SHP77 treated with DMSO at 0.1 percent for 48 hours (cell line): ENCODE results near the gene SLC35F4.
"Not testable (repeated sequence)": the region's sequence is repeated elsewhere in the genome, so short reads cannot be mapped to it uniquely, and the experiment has no call there.

Experiments used
- DNase-seq: peaks from one replicate; lab custom pipeline; 2025; lab: John Stamatoyannopoulos, UW

The SLC35F4 gene

GRCh38 chr14:57796556-57796955, 69.3 kb downstream of the SLC35F4 start:
- no peak for DNase-seq

GRCh38 chr14:57785058-57785457, 80.8 kb downstream of the SLC35F4 start:
- DNase-seq = no peak

GRCh38 chr14:57771801-57772200, 94.1 kb downstream of the SLC35F4 start:
- DNase-seq = no peak

- no peak for DNase-seq
Observed at GRCh38 chr14:57769863-57770523, 95.9 kb downstream of the SLC35F4 start.

- no peak for DNase-seq
Observed at GRCh38 chr14:57761800-57762199, 104.1 kb downstream of the SLC35F4 start.

- no peak for DNase-seq
Observed at GRCh38 chr14:57760896-57761295, 105.0 kb downstream of the SLC35F4 start.

- DNase-seq = no peak
Observed at GRCh38 chr14:57755018-57755521, 110.8 kb downstream of the SLC35F4 start.

- DNase-seq = no peak
Observed at GRCh38 chr14:57754527-57754926, 111.4 kb downstream of the SLC35F4 start.

GRCh38 chr14:57753821-57754220, 112.1 kb downstream of the SLC35F4 start:
- no peak for DNase-seq

GRCh38 chr14:57752142-57752695, 113.7 kb downstream of the SLC35F4 start:
- DNase-seq = not testable (repeated sequence)

GRCh38 chr14:57751400-57751799, 114.5 kb downstream of the SLC35F4 start:
- DNase-seq = no peak

- no peak for DNase-seq
Observed at GRCh38 chr14:57749267-57749666, 116.6 kb downstream of the SLC35F4 start.

- no peak for DNase-seq
Observed at GRCh38 chr14:57748279-57748678, 117.6 kb downstream of the SLC35F4 start.

- DNase-seq = no peak
Observed at GRCh38 chr14:57747036-57747435, 118.9 kb downstream of the SLC35F4 start.

GRCh38 chr14:57746563-57746962, 119.3 kb downstream of the SLC35F4 start:
- no peak for DNase-seq

- no peak for DNase-seq
Observed at GRCh38 chr14:57739516-57739915, 126.4 kb downstream of the SLC35F4 start.

GRCh38 chr14:57737598-57737997, 128.3 kb downstream of the SLC35F4 start:
- no peak for DNase-seq

- DNase-seq = no peak
Observed at GRCh38 chr14:57736391-57736790, 129.5 kb downstream of the SLC35F4 start.

- DNase-seq = no peak
Observed at GRCh38 chr14:57735276-57735675, 130.6 kb downstream of the SLC35F4 start.

GRCh38 chr14:57732463-57733285, 133.2 kb downstream of the SLC35F4 start:
- no peak for DNase-seq

- DNase-seq = no peak
Observed at GRCh38 chr14:57729208-57730187, 136.4 kb downstream of the SLC35F4 start.
